SK-N-SH (cell line): ENCODE measurements around the gene LRRIQ4. TPM values are rescaled to one million over a fixed set of nuclear protein-coding genes. Genes with fewer than 3 reads are reported as not detected.

Source experiments
- CTCF ChIA-PET: fragments of 300-600, 350-600 bp; formaldehyde crosslinking; extraction: SDS; loops from one replicate; lab custom pipeline; 2021; lab: Yijun Ruan, JAX
- POLR2A ChIA-PET: fragments of 350-600 bp; sonication (Branson Sonifier 250); formaldehyde crosslinking; extraction: SDS; loops from one replicate; lab custom pipeline; 2020; ENCODE audit warnings: antibody characterized with exemption, inconsistent platforms; lab: Yijun Ruan, JAX
- DNase-seq: peaks from one replicate; pipeline ENCODE4 v3.0.0; 2012
- H2AFZ ChIP-seq: fragments of 200-600 bp; sonication (generic); 2 replicates; pipeline ENCODE4 v1.8.1; 2016; ENCODE audit warnings: antibody characterized with exemption, mild to moderate bottlenecking, low read depth
- H3F3A ChIP-seq: fragments of 200-600 bp; sonication (generic); replicated peaks from 2 replicates; pipeline ENCODE3; 2016; ENCODE audit warnings: antibody characterized with exemption, mild to moderate bottlenecking; ENCODE audit not compliant: insufficient read depth
- H3K27ac ChIP-seq, 2 experiments: fragments of 200-500 bp in 1 of 2; fragments of 200-600 bp in 1 of 2; sonication (Bioruptor generic) in 1 of 2; sonication (generic), shearing (Covaris generic) in 1 of 2; 2 replicates each; pipeline versions ENCODE4 v1.5.1 to v1.6.1; 2014 to 2016; ENCODE audit warnings: low read depth in 2 of 2, inconsistent platforms in 1 of 2, low read length in 1 of 2, mild to moderate bottlenecking in 1 of 2, mixed read lengths in 1 of 2
- H3K27me3 ChIP-seq: fragments of 200-600 bp; sonication (generic), shearing (Covaris generic); 2 replicates; pipeline ENCODE4 v1.6.1; 2016; ENCODE audit warnings: mixed run types; ENCODE audit not compliant: insufficient read depth
- H3K36me3 ChIP-seq, 2 experiments: fragments of 200-500 bp in 1 of 2; fragments of 200-600 bp in 1 of 2; sonication (Bioruptor generic) in 1 of 2; sonication (generic) in 1 of 2; replicated peaks in 1 of 2; 2 replicates each; pipeline versions ENCODE3 to v1.5.1; 2014 to 2016; ENCODE audit warnings: low read length in 1 of 2, mild to moderate bottlenecking in 1 of 2; ENCODE audit not compliant: insufficient read depth in 2 of 2, control insufficient read depth in 1 of 2
- H3K4me1 ChIP-seq, 2 experiments: fragments of 200-500 bp in 1 of 2; fragments of 200-600 bp in 1 of 2; sonication (Bioruptor generic) in 1 of 2; sonication (generic), shearing (Covaris generic) in 1 of 2; 2 replicates each; pipeline versions ENCODE4 v1.5.1 to v1.6.1; 2014 to 2016; ENCODE audit warnings: low read depth in 1 of 2, low read length in 1 of 2, mixed run types in 1 of 2; ENCODE audit not compliant: insufficient read depth in 2 of 2, control insufficient read depth in 1 of 2
- H3K4me2 ChIP-seq: fragments of 200-600 bp; sonication (generic), shearing (Covaris generic); 2 replicates; pipeline ENCODE4 v1.6.1; 2017; ENCODE audit warnings: mixed run types
- H3K4me3 ChIP-seq, 2 experiments: fragments of 200-500 bp in 1 of 2; fragments of 200-600 bp in 1 of 2; sonication (Bioruptor generic) in 1 of 2; sonication (generic), shearing (Covaris generic) in 1 of 2; 2 replicates each; pipeline versions ENCODE4 v1.5.1 to v1.8.1; 2014 to 2016; ENCODE audit warnings: low read depth in 2 of 2, inconsistent platforms in 1 of 2, low read length in 1 of 2, mild to moderate bottlenecking in 1 of 2, mixed read lengths in 1 of 2, moderate library complexity in 1 of 2
- H3K79me2 ChIP-seq: fragments of 200-600 bp; sonication (generic); 2 replicates; pipeline ENCODE4 v1.8.1; 2017; ENCODE audit warnings: mild to moderate bottlenecking; ENCODE audit not compliant: insufficient read depth
- H3K9ac ChIP-seq: fragments of 200-600 bp; sonication (generic); 2 replicates; pipeline ENCODE4 v1.6.1; 2017; ENCODE audit warnings: mixed run types
- H3K9me2 ChIP-seq: fragments of 200-600 bp; sonication (generic); 2 replicates; pipeline ENCODE4 v1.6.1; 2017; ENCODE audit warnings: mixed run types
- H3K9me3 ChIP-seq: fragments of 200-600 bp; sonication (generic); 2 replicates; pipeline ENCODE4 v1.6.1; 2017; ENCODE audit warnings: mixed run types, mild to moderate bottlenecking, moderate library complexity
- H4K20me1 ChIP-seq: fragments of 200-600 bp; sonication (generic); 2 replicates; pipeline ENCODE4 v1.6.1; 2017; ENCODE audit warnings: mild to moderate bottlenecking, mixed run types; ENCODE audit not compliant: insufficient read depth
- EP300 ChIP-seq, 2 experiments: IDR thresholded peaks; 2 replicates each; pipeline versions ENCODE4 v1.4.0 to v1.6.1; 2012; ENCODE audit warnings: borderline replicate concordance in 1 of 2, low read depth in 1 of 2, low read length in 1 of 2
- FOSL2 ChIP-seq: IDR thresholded peaks from 2 replicates; pipeline ENCODE4 v1.4.0; 2012; ENCODE audit warnings: low read depth, mild to moderate bottlenecking, moderate library complexity, borderline replicate concordance
- FOXJ3 ChIP-seq: sonication (generic); formaldehyde crosslinking; IDR thresholded peaks from 2 replicates; pipeline ENCODE4 v1.5.1; 2020; ENCODE audit warnings: mild to moderate bottlenecking, missing genetic modification reagents
- FOXM1 ChIP-seq: IDR thresholded peaks from 2 replicates; pipeline ENCODE4 v1.4.0; 2012; ENCODE audit warnings: low read depth, mild to moderate bottlenecking
- GABPA ChIP-seq: IDR thresholded peaks from 2 replicates; pipeline ENCODE4 v1.4.0; 2012; ENCODE audit warnings: low read depth, mild to moderate bottlenecking
- JUND ChIP-seq: IDR thresholded peaks from 2 replicates; pipeline ENCODE4 v1.4.0; 2012
- MEF2A ChIP-seq: IDR thresholded peaks from 2 replicates; pipeline ENCODE4 v1.4.0; 2012; ENCODE audit warnings: low read depth, borderline replicate concordance
- MXI1 ChIP-seq: IDR thresholded peaks from 2 replicates; pipeline ENCODE4 v1.6.1; 2012; ENCODE audit warnings: mild to moderate bottlenecking, low read depth, low read length, improper control_type of control experiment
- NFIC ChIP-seq: IDR thresholded peaks from 2 replicates; pipeline ENCODE4 v1.4.0; 2012; ENCODE audit warnings: borderline replicate concordance
- POLR2AphosphoS5 ChIP-seq: IDR thresholded peaks from 2 replicates; pipeline ENCODE4 v1.6.1; 2012; ENCODE audit warnings: low read depth, low read length
- RCOR1 ChIP-seq: fragments of 150-350 bp; IDR thresholded peaks from 2 replicates; pipeline ENCODE4 v1.6.1; 2017; ENCODE audit warnings: antibody characterized with exemption, low read length
- RXRA ChIP-seq: IDR thresholded peaks from 2 replicates; pipeline ENCODE4 v1.4.0; 2012; ENCODE audit warnings: low read depth, mild to moderate bottlenecking, borderline replicate concordance
- SMC3 ChIP-seq: IDR thresholded peaks from 2 replicates; pipeline ENCODE4 v1.6.1; 2012; ENCODE audit warnings: low read depth, low read length, improper control_type of control experiment
- TAF1 ChIP-seq: IDR thresholded peaks from 2 replicates; pipeline ENCODE4 v1.6.1; 2012; ENCODE audit warnings: low read depth, mild to moderate bottlenecking, low read length, moderate library complexity, borderline replicate concordance
- WGBS: methylation state at CpG from one replicate; pipeline ENCODE4 v1.1.6; 2017; ENCODE audit warnings: low lambda C conversion rate; 5-methylcytosine and 5-hydroxymethylcytosine counted together
- polyA plus RNA-seq, 3 experiments: library from polyadenylated mRNA; depleted of rRNA; stranded (reverse); fragments of >200 nt; gene quantifications; 2 replicates each; pipeline ENCODE4 v1.2.3, GENCODE V29; 2012
- TF ChIP-seq, protein P1 (sequence below): IDR thresholded peaks from 2 replicates; pipeline ENCODE4 v1.4.0; 2012; ENCODE audit warnings: low read depth, borderline replicate concordance
- TF ChIP-seq, protein P2 (sequence below): fragments of 150-350 bp; IDR thresholded peaks from 2 replicates; pipeline ENCODE4 v1.6.1; 2016; ENCODE audit warnings: mild to moderate bottlenecking, low read depth, low read length
- TF ChIP-seq, protein P3 (sequence below): IDR thresholded peaks from 2 replicates; pipeline ENCODE4 v1.4.0; 2012; ENCODE audit warnings: low read depth, borderline replicate concordance
- TF ChIP-seq, protein P4 (sequence below): IDR thresholded peaks from 2 replicates; pipeline ENCODE4 v1.4.0; 2012; ENCODE audit warnings: low read depth
- TF ChIP-seq, protein P5 (sequence below): IDR thresholded peaks from 2 replicates; pipeline ENCODE4; 2012

LRRIQ4 gene
- polyA plus RNA-seq, 1 of the 3 experiments (the other 2 are of a cell fraction) = not detected

DNA sequence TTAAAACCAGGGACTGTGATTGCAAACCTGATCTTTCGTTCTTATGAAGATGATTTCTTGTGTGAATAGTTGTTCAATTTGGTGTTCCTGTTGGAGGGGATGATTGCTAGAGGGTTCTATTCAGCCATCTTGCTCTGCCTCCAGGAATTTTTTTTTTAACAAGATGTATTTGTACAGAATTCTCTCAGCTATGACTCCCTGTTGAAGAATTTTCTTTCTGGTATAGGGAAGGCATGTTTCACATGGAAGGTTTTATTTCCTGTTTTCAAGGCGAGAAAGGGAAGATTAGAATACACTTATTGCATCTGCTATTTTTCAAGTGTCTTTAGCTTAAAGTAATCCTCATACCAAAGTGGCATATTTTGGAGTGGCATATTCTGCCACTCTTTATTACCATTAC, 5.6 kb downstream of the LRRIQ4 start:
- H3K9me3 ChIP-seq = 0 out of 2 replicates have a peak, but pooled peaks cover 11% of the 10 kb centered on the region
- POLR2A ChIA-PET = no interaction called here
- H3K4me1 ChIP-seq = peaks cover 0 to 4% of the 10 kb centered on the region in 2 experiments; a peak in 2 of 4 replicates
- peak overlapping the region; percentile 36 to 62; a peak in 3 of 4 replicates for H3K27ac ChIP-seq
- H3K79me2 ChIP-seq = no peaks in the 10 kb centered on the region
- DNase-seq = no peak
- 62% methylated on average over 2 of the region's 2 CpGs for WGBS
- no peaks in the 10 kb centered on the region for H3K27me3 ChIP-seq
- H3F3A ChIP-seq = no peaks in the 10 kb centered on the region
- CTCF ChIA-PET = no interaction called here
- H3K36me3 ChIP-seq = no peaks in the 10 kb centered on the region
- H4K20me1 ChIP-seq = no peaks in the 10 kb centered on the region
- H3K9ac ChIP-seq = no peak overlapping the region
- TF ChIP-seq SMC3 (no peak), TAF1 (no peak), MEF2A (no peak), FOXJ3 (no peak), EP300 (IDR thresholded peaks at IDR 0.05; ENCODE audit: borderline replicate concordance in 1 of 2, low read depth in 1 of 2, low read length in 1 of 2) (no peak), MXI1 (no peak), JUND (no peak), FOXM1 (no peak), FOSL2 (no peak), RXRA (no peak), GABPA (no peak), POLR2AphosphoS5 (no peak), NFIC (no peak), RCOR1 (no peak)
- TF ChIP-seq, protein P1, sequence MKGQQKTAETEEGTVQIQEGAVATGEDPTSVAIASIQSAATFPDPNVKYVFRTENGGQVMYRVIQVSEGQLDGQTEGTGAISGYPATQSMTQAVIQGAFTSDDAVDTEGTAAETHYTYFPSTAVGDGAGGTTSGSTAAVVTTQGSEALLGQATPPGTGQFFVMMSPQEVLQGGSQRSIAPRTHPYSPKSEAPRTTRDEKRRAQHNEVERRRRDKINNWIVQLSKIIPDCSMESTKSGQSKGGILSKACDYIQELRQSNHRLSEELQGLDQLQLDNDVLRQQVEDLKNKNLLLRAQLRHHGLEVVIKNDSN = no peak
- TF ChIP-seq, protein P2, sequence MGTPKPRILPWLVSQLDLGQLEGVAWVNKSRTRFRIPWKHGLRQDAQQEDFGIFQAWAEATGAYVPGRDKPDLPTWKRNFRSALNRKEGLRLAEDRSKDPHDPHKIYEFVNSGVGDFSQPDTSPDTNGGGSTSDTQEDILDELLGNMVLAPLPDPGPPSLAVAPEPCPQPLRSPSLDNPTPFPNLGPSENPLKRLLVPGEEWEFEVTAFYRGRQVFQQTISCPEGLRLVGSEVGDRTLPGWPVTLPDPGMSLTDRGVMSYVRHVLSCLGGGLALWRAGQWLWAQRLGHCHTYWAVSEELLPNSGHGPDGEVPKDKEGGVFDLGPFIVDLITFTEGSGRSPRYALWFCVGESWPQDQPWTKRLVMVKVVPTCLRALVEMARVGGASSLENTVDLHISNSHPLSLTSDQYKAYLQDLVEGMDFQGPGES = no peak
- TF ChIP-seq, protein P3, sequence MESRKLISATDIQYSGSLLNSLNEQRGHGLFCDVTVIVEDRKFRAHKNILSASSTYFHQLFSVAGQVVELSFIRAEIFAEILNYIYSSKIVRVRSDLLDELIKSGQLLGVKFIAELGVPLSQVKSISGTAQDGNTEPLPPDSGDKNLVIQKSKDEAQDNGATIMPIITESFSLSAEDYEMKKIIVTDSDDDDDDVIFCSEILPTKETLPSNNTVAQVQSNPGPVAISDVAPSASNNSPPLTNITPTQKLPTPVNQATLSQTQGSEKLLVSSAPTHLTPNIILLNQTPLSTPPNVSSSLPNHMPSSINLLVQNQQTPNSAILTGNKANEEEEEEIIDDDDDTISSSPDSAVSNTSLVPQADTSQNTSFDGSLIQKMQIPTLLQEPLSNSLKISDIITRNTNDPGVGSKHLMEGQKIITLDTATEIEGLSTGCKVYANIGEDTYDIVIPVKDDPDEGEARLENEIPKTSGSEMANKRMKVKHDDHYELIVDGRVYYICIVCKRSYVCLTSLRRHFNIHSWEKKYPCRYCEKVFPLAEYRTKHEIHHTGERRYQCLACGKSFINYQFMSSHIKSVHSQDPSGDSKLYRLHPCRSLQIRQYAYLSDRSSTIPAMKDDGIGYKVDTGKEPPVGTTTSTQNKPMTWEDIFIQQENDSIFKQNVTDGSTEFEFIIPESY = no peak
- TF ChIP-seq, protein P4, sequence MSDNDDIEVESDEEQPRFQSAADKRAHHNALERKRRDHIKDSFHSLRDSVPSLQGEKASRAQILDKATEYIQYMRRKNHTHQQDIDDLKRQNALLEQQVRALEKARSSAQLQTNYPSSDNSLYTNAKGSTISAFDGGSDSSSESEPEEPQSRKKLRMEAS = no peak
- TF ChIP-seq, protein P5, sequence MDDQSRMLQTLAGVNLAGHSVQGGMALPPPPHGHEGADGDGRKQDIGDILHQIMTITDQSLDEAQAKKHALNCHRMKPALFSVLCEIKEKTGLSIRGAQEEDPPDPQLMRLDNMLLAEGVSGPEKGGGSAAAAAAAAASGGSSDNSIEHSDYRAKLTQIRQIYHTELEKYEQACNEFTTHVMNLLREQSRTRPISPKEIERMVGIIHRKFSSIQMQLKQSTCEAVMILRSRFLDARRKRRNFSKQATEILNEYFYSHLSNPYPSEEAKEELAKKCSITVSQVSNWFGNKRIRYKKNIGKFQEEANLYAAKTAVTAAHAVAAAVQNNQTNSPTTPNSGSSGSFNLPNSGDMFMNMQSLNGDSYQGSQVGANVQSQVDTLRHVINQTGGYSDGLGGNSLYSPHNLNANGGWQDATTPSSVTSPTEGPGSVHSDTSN = no peak; the same call in 1 of the 2 replicates
- no peaks in the 10 kb centered on the region for H3K9me2 ChIP-seq
- H3K4me3 ChIP-seq = no peak overlapping the region
- peak overlapping the region; percentile 47 for H2AFZ ChIP-seq
- H3K4me2 ChIP-seq = no peak overlapping the region
